WTC11 (cell line): ENCODE results near the gene PLK3. TPM values are rescaled to one million over a fixed set of nuclear protein-coding genes. Genes with fewer than 3 reads are reported as not detected.
A peak's percentile ranks its signal among the peaks of the same experiment; 100 is the strongest.

Experiments
- ELF4 ChIP-seq: sonication (generic); formaldehyde crosslinking; IDR thresholded peaks from 2 replicates; pipeline ENCODE4 v1.8.1; 2022; ENCODE audit warnings: low read depth, mild to moderate bottlenecking, moderate library complexity, missing genetic modification reagents
- ESRRA ChIP-seq: sonication (generic); formaldehyde crosslinking; IDR thresholded peaks from 2 replicates; pipeline ENCODE4 v1.8.1; 2022; ENCODE audit warnings: mild to moderate bottlenecking, missing genetic modification reagents, borderline replicate concordance
- FOXP1 ChIP-seq: sonication (generic); formaldehyde crosslinking; IDR thresholded peaks from 2 replicates; pipeline ENCODE4 v1.8.0; 2022; ENCODE audit warnings: missing genetic modification reagents, mild to moderate bottlenecking, moderate library complexity, borderline replicate concordance
- NFE2L1 ChIP-seq: sonication (generic); formaldehyde crosslinking; IDR thresholded peaks from 2 replicates; pipeline ENCODE4 v1.8.1; 2023; ENCODE audit warnings: missing genetic modification reagents
- NR1H2 ChIP-seq: sonication (generic); formaldehyde crosslinking; IDR thresholded peaks from 2 replicates; pipeline ENCODE4 v1.9.0; 2021; ENCODE audit warnings: mild to moderate bottlenecking, moderate library complexity, missing genetic modification reagents
- RELA ChIP-seq: sonication (generic); formaldehyde crosslinking; IDR thresholded peaks from 2 replicates; pipeline ENCODE4 v1.8.1; 2022; ENCODE audit warnings: missing genetic modification reagents, mild to moderate bottlenecking, borderline replicate concordance
- SOX15 ChIP-seq: fragments of 250-450 bp; sonication (Bioruptor Pico); IDR thresholded peaks from 2 replicates; pipeline ENCODE4 v1.9.0; 2021; ENCODE audit warnings: mild to moderate bottlenecking
- SP1 ChIP-seq: sonication (generic); formaldehyde crosslinking; conservative IDR thresholded peaks from 2 replicates; pipeline ENCODE4 v1.8.1; 2022; ENCODE audit warnings: missing genetic modification reagents
- TCF7 ChIP-seq: sonication (generic); formaldehyde crosslinking; IDR thresholded peaks from 2 replicates; pipeline ENCODE4 v1.8.0; 2022; ENCODE audit warnings: mild to moderate bottlenecking, low read depth, missing genetic modification reagents, moderate library complexity
- TEAD1 ChIP-seq: sonication (generic); formaldehyde crosslinking; IDR thresholded peaks from 2 replicates; pipeline ENCODE4 v1.8.0; 2022; ENCODE audit warnings: mild to moderate bottlenecking, missing genetic modification reagents
- TEAD4 ChIP-seq: sonication (generic); formaldehyde crosslinking; IDR thresholded peaks from 2 replicates; pipeline ENCODE4 v1.8.0; 2022; ENCODE audit warnings: mild to moderate bottlenecking, missing genetic modification reagents
- ZBTB21 ChIP-seq: sonication (generic); formaldehyde crosslinking; IDR thresholded peaks from 2 replicates; pipeline ENCODE4 v1.8.1; 2023; ENCODE audit warnings: mild to moderate bottlenecking, missing genetic modification reagents, borderline replicate concordance
- ZNF138 ChIP-seq: sonication (generic); formaldehyde crosslinking; conservative IDR thresholded peaks from 2 replicates; pipeline ENCODE4 v1.8.1; 2022; ENCODE audit warnings: mild to moderate bottlenecking, moderate library complexity, missing genetic modification reagents
- ZNF219 ChIP-seq: sonication (generic); formaldehyde crosslinking; IDR thresholded peaks from 2 replicates; pipeline ENCODE4 v1.8.0; 2023; ENCODE audit warnings: missing genetic modification reagents, mild to moderate bottlenecking, borderline replicate concordance
- ZNF423 ChIP-seq: fragments of 250-450 bp; sonication (Bioruptor Pico); IDR thresholded peaks from 2 replicates; pipeline ENCODE4 v2.1.2; 2022; ENCODE audit warnings: mild to moderate bottlenecking, moderate library complexity
- total RNA-seq: library from RNA; stranded (reverse); gene quantifications from 3 replicates; pipeline ENCODE4 v1.2.3, GENCODE V29; 2021
- TF ChIP-seq, protein P1 (sequence below): sonication (generic); formaldehyde crosslinking; conservative IDR thresholded peaks from 2 replicates; pipeline ENCODE4 v1.8.1; 2023; ENCODE audit warnings: mild to moderate bottlenecking, low read depth, missing genetic modification reagents, moderate library complexity
- TF ChIP-seq, protein P2 (sequence below): sonication (generic); formaldehyde crosslinking; IDR thresholded peaks from 2 replicates; pipeline ENCODE4 v1.8.0; 2022; ENCODE audit warnings: mild to moderate bottlenecking, missing genetic modification reagents
- TF ChIP-seq, protein P3 (sequence below): fragments of 200-600 bp; IDR thresholded peaks from 2 replicates; pipeline ENCODE4 v1.8.0; 2022; ENCODE audit warnings: antibody characterized with exemption
- TF ChIP-seq, protein P4 (sequence below): sonication (generic); formaldehyde crosslinking; IDR thresholded peaks from 2 replicates; pipeline ENCODE4 v1.8.0; 2022; ENCODE audit warnings: mild to moderate bottlenecking, missing genetic modification reagents
- TF ChIP-seq, protein P5 (sequence below): sonication (generic); formaldehyde crosslinking; IDR thresholded peaks from 2 replicates; pipeline ENCODE4 v1.8.1; 2022; ENCODE audit warnings: low read depth, mild to moderate bottlenecking, moderate library complexity, missing genetic modification reagents, borderline replicate concordance
- TF ChIP-seq, protein P6 (sequence below): sonication (generic); formaldehyde crosslinking; IDR thresholded peaks from 2 replicates; pipeline ENCODE4 v1.8.1; 2023; ENCODE audit warnings: mild to moderate bottlenecking, missing genetic modification reagents
- TF ChIP-seq, protein P7 (sequence below): sonication (generic); formaldehyde crosslinking; IDR thresholded peaks from 2 replicates; pipeline ENCODE4 v1.8.1; 2022; ENCODE audit warnings: low read depth, missing genetic modification reagents, borderline replicate concordance
- TF ChIP-seq, protein P8 (sequence below): sonication (generic); formaldehyde crosslinking; IDR thresholded peaks from 2 replicates; pipeline ENCODE4 v1.8.1; 2022; ENCODE audit warnings: mild to moderate bottlenecking, missing genetic modification reagents, moderate library complexity, borderline replicate concordance

PLK3 gene
- total RNA-seq, 1 experiment from 2014 or later = 16.4 TPM

DNA sequence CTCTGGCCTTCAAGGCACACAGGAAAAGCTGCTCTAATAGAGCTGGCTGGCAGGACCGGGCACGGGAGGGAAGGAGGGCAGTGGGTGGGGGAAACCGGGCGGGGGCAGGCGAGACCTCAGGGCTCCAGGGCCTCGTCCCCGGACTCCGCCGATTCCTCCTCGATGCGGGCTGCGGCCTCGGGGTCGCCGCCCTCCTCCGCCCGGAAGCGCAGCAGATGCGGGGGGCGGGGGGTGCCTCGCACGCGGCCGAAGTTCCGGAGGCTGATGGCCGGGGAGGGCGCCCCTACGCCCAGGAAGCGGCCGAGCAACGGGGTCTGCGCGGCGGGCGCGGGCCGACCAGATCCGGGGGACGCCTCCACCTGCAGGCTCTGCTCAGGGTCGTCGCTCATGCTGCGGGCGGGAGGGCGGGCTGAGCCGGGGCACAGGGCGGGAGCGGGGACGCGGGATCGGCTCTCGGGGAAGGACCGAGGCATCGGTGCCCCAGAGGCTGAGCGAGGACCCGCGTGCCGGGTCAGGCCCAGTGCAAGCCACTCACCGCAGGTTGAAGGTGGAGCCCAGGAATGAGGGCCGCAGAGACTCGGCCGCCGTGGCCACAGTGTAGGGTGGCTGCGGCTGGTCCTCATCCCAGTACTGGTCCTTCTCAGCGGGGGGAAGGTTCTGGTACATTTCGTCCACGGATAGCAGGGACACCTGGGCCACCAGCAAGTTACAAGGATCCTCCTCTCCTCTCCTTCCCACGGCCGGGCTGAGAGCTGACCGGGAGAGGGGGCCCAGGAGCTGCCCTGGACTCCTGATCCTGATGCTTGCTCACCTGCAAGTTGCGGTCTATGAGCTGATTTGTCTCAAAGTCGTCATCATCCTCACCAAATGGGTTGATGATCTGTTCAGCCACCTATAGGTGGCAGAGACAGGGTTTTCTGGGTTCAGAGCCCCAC lies 15.8 kb upstream of the PLK3 start (continued):
- no peak for TF ChIP-seq NR1H2 (CRISPR knock-in tag)
- TF ChIP-seq ZBTB21 = peak; percentile 64; the same call in 1 of the 2 replicates
- TF ChIP-seq TEAD1 (CRISPR knock-in tag) = no peak
- TF ChIP-seq, protein P1, sequence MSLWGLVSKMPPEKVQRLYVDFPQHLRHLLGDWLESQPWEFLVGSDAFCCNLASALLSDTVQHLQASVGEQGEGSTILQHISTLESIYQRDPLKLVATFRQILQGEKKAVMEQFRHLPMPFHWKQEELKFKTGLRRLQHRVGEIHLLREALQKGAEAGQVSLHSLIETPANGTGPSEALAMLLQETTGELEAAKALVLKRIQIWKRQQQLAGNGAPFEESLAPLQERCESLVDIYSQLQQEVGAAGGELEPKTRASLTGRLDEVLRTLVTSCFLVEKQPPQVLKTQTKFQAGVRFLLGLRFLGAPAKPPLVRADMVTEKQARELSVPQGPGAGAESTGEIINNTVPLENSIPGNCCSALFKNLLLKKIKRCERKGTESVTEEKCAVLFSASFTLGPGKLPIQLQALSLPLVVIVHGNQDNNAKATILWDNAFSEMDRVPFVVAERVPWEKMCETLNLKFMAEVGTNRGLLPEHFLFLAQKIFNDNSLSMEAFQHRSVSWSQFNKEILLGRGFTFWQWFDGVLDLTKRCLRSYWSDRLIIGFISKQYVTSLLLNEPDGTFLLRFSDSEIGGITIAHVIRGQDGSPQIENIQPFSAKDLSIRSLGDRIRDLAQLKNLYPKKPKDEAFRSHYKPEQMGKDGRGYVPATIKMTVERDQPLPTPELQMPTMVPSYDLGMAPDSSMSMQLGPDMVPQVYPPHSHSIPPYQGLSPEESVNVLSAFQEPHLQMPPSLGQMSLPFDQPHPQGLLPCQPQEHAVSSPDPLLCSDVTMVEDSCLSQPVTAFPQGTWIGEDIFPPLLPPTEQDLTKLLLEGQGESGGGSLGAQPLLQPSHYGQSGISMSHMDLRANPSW (CRISPR knock-in tag) = 0 out of 2 replicates have a peak, but pooled peaks have one; percentile 66
- TF ChIP-seq RELA = peak; percentile 67; the same call in 1 of the 2 replicates
- TF ChIP-seq, protein P2, sequence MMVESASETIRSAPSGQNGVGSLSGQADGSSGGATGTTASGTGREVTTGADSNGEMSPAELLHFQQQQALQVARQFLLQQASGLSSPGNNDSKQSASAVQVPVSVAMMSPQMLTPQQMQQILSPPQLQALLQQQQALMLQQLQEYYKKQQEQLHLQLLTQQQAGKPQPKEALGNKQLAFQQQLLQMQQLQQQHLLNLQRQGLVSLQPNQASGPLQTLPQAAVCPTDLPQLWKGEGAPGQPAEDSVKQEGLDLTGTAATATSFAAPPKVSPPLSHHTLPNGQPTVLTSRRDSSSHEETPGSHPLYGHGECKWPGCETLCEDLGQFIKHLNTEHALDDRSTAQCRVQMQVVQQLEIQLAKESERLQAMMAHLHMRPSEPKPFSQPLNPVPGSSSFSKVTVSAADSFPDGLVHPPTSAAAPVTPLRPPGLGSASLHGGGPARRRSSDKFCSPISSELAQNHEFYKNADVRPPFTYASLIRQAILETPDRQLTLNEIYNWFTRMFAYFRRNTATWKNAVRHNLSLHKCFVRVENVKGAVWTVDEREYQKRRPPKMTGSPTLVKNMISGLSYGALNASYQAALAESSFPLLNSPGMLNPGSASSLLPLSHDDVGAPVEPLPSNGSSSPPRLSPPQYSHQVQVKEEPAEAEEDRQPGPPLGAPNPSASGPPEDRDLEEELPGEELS (CRISPR knock-in tag) = peak; percentile 87
- TF ChIP-seq ZNF138 = no peak
- peak; percentile 85; the same call in 1 of the 2 replicates for TF ChIP-seq FOXP1 (CRISPR knock-in tag)
- TF ChIP-seq ELF4 = no peak
- 0 out of 2 replicates have a peak, but pooled peaks have one; percentile 49 for TF ChIP-seq SP1 (CRISPR knock-in tag)
- TF ChIP-seq, protein P3, sequence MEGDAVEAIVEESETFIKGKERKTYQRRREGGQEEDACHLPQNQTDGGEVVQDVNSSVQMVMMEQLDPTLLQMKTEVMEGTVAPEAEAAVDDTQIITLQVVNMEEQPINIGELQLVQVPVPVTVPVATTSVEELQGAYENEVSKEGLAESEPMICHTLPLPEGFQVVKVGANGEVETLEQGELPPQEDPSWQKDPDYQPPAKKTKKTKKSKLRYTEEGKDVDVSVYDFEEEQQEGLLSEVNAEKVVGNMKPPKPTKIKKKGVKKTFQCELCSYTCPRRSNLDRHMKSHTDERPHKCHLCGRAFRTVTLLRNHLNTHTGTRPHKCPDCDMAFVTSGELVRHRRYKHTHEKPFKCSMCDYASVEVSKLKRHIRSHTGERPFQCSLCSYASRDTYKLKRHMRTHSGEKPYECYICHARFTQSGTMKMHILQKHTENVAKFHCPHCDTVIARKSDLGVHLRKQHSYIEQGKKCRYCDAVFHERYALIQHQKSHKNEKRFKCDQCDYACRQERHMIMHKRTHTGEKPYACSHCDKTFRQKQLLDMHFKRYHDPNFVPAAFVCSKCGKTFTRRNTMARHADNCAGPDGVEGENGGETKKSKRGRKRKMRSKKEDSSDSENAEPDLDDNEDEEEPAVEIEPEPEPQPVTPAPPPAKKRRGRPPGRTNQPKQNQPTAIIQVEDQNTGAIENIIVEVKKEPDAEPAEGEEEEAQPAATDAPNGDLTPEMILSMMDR = 0 out of 2 replicates have a peak, but pooled peaks have one; percentile 16
- no peak for TF ChIP-seq ZNF423 (CRISPR knock-in tag)
- 0 out of 2 replicates have a peak, but pooled peaks have one; percentile 36 for TF ChIP-seq TEAD4 (CRISPR knock-in tag)
- TF ChIP-seq ESRRA (CRISPR knock-in tag) = peak; percentile 61; the same call in 1 of the 2 replicates
- TF ChIP-seq ZNF219 (CRISPR knock-in tag) = 0 out of 2 replicates have a peak, but pooled peaks have one; percentile 40
- TF ChIP-seq, protein P4, sequence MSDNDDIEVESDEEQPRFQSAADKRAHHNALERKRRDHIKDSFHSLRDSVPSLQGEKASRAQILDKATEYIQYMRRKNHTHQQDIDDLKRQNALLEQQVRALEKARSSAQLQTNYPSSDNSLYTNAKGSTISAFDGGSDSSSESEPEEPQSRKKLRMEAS = peak; percentile 95
- TF ChIP-seq, protein P5, sequence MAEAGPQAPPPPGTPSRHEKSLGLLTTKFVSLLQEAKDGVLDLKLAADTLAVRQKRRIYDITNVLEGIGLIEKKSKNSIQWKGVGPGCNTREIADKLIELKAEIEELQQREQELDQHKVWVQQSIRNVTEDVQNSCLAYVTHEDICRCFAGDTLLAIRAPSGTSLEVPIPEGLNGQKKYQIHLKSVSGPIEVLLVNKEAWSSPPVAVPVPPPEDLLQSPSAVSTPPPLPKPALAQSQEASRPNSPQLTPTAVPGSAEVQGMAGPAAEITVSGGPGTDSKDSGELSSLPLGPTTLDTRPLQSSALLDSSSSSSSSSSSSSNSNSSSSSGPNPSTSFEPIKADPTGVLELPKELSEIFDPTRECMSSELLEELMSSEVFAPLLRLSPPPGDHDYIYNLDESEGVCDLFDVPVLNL = no peak
- 0 out of 2 replicates have a peak, but pooled peaks have one; percentile 32 for TF ChIP-seq NFE2L1
- no peak for TF ChIP-seq SOX15 (CRISPR knock-in tag)
- TF ChIP-seq TCF7 (CRISPR knock-in tag) = no peak
- TF ChIP-seq, protein P6, sequence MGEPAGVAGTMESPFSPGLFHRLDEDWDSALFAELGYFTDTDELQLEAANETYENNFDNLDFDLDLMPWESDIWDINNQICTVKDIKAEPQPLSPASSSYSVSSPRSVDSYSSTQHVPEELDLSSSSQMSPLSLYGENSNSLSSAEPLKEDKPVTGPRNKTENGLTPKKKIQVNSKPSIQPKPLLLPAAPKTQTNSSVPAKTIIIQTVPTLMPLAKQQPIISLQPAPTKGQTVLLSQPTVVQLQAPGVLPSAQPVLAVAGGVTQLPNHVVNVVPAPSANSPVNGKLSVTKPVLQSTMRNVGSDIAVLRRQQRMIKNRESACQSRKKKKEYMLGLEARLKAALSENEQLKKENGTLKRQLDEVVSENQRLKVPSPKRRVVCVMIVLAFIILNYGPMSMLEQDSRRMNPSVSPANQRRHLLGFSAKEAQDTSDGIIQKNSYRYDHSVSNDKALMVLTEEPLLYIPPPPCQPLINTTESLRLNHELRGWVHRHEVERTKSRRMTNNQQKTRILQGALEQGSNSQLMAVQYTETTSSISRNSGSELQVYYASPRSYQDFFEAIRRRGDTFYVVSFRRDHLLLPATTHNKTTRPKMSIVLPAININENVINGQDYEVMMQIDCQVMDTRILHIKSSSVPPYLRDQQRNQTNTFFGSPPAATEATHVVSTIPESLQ = no peak
- TF ChIP-seq, protein P7, sequence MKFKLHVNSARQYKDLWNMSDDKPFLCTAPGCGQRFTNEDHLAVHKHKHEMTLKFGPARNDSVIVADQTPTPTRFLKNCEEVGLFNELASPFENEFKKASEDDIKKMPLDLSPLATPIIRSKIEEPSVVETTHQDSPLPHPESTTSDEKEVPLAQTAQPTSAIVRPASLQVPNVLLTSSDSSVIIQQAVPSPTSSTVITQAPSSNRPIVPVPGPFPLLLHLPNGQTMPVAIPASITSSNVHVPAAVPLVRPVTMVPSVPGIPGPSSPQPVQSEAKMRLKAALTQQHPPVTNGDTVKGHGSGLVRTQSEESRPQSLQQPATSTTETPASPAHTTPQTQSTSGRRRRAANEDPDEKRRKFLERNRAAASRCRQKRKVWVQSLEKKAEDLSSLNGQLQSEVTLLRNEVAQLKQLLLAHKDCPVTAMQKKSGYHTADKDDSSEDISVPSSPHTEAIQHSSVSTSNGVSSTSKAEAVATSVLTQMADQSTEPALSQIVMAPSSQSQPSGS = no peak
- TF ChIP-seq, protein P8, sequence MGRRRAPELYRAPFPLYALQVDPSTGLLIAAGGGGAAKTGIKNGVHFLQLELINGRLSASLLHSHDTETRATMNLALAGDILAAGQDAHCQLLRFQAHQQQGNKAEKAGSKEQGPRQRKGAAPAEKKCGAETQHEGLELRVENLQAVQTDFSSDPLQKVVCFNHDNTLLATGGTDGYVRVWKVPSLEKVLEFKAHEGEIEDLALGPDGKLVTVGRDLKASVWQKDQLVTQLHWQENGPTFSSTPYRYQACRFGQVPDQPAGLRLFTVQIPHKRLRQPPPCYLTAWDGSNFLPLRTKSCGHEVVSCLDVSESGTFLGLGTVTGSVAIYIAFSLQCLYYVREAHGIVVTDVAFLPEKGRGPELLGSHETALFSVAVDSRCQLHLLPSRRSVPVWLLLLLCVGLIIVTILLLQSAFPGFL = no peak
